WERI-Rb-1 (cell line): ENCODE measurements around the gene WWP2.

Source experiments
- DNase-seq: peaks from one replicate; pipeline ENCODE4 v3.0.0-alpha.2; 2020
- H3K27ac ChIP-seq: fragments of 250-450 bp; sonication (Bioruptor Pico); 2 replicates; pipeline ENCODE4 v1.5.1; 2020; ENCODE audit warnings: mild to moderate bottlenecking, moderate library complexity
- H3K27me3 ChIP-seq: fragments of 250-450 bp; sonication (Bioruptor Pico); 2 replicates; pipeline ENCODE4 v1.5.1; 2021; ENCODE audit warnings: mild to moderate bottlenecking, low read depth, moderate library complexity; ENCODE audit not compliant: insufficient read depth, severe bottlenecking
- H3K36me3 ChIP-seq: fragments of 250-450 bp; sonication (Bioruptor Pico); 2 replicates; pipeline ENCODE4 v1.5.1; 2020; ENCODE audit warnings: mild to moderate bottlenecking, moderate library complexity
- H3K4me3 ChIP-seq: 2 replicates; pipeline ENCODE4 v1.5.1; 2011; ENCODE audit warnings: low read depth, mild to moderate bottlenecking, control low read depth, low read length
- H3K9me3 ChIP-seq: fragments of 250-450 bp; sonication (Bioruptor Pico); 2 replicates; pipeline ENCODE4 v1.5.1; 2021; ENCODE audit warnings: mild to moderate bottlenecking, moderate library complexity; ENCODE audit not compliant: severe bottlenecking
- CTCF ChIP-seq: IDR thresholded peaks from 2 replicates; pipeline ENCODE4 v1.5.1; 2011; ENCODE audit warnings: low read depth, mild to moderate bottlenecking, control low read depth, inconsistent platforms, low read length

Gene WWP2

GRCh38 chr16:69885722-69886121, 123.6 kb downstream of the WWP2 start:
- Histone ChIP-seq H3K27me3 (no peaks in the 10 kb centered on the region), H3K36me3 (peaks cover 5% of the 10 kb centered on the region), H3K27ac (no peak overlapping the region), H3K9me3 (no peaks in the 10 kb centered on the region), H3K4me3 (no peak overlapping the region)
- TF ChIP-seq CTCF = no peak
- no peak for DNase-seq

GRCh38 chr16:69886726-69887125, 124.6 kb downstream of the WWP2 start:
- H3K27me3 ChIP-seq = no peaks in the 10 kb centered on the region
- no peak overlapping the region for H3K27ac ChIP-seq
- no peaks in the 10 kb centered on the region for H3K9me3 ChIP-seq
- H3K36me3 ChIP-seq = peaks cover 5% of the 10 kb centered on the region
- H3K4me3 ChIP-seq = no peak overlapping the region
- no peak for DNase-seq
- no peak for TF ChIP-seq CTCF

DNA sequence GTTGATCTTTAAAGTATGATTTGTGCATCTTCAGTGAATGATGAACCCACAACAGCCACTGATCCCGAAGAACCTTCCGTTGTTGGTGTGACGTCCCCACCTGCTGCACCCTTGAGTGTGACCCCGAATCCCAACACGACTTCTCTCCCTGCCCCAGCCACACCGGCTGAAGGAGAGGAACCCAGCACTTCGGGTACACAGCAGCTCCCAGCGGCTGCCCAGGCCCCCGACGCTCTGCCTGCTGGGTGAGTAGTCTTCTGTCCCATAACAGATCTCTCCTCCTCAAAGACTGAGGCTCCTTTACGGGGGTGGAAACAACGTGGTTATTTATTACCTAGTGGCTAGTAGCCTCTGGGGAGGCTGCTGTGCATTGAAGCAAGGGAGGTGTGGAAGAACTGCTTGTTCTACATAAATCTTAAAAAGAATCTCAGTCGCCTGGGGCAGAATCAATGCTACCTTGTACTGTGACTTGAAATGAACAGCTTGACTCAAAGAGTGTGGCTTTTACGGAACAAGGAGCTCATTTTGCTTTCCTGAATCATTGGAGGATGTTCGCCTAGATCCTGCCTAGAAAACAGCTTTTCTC, 126.0 kb downstream of the WWP2 start:
- no peak for TF ChIP-seq CTCF
- DNase-seq = no peak
- Histone ChIP-seq H3K36me3 (peaks cover 5% of the 10 kb centered on the region), H3K27ac (no peak overlapping the region), H3K4me3 (no peak overlapping the region), H3K9me3 (no peaks in the 10 kb centered on the region), H3K27me3 (no peaks in the 10 kb centered on the region)

DNA sequence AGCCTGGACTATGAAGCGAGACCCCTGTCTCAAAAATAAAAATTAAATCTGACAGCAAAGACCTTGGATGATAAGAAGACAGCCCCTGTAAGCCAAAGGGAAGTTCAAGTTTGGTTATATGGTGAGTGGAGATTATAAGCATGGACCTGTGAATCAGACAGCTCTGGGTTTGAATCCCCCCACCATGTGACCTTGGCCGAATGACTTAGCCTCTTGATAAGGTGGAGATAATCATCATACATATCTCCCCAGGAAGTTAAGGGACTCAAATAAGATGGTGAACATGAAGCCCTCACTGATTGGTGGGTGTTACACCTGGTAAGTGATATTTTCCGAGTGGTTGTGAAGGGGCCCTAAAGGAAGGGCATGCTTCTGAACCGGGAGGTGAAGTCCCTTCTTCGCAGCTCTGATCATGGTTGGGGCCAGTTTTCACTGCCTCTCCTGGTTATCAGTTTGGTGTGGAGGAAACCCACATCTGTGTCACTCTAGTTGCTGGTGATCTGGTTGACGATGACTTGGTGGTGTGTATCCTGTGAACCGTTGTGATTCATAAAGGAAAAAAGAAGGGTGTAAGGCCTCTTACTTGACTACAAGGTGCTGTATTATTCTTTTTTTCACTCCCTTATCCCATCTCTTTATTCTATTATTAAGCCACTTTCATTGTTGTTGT, 127.3 kb downstream of the WWP2 start:
- Histone ChIP-seq H3K27me3 (no peaks in the 10 kb centered on the region), H3K4me3 (no peak overlapping the region), H3K27ac (no peak overlapping the region), H3K36me3 (peaks cover 5% of the 10 kb centered on the region), H3K9me3 (no peaks in the 10 kb centered on the region)
- DNase-seq = no peak
- no peak for TF ChIP-seq CTCF

DNA sequence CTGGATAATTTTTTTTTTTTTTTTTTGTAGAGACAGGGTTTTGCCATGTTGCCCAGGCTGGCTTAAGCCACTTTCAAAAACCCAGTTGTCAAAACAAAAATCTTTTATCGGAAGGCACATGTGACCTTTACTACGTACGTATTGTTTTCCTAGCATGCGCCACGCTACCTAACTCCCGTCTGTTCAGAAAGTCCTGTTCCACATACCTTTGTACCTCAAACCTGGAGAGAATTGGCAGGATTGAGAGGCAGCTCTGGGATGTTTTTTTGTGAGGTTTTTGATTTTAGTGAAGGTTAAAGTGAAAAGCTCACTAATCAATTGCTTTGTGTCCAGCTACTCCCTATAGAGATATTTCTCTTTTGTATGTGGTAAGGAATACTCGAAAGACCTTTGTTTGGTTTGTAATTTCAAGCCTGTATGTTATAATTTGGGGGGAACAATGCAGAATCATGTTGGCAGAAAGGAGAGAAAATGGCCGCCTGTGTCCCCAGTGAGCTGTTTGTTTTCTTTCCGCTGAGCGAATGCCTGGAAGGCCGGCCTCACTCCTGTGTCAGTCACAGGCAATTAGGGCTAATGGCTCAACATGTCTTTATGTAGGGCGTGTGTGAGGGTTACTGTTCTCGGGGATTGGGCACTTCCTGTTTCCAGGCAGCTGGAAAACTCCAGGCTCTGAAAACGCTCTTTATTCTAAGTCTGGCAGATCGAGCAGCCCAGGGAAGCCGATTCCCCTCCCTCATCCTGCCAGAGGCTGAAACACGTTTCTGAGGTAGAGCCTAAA, 128.2 kb downstream of the WWP2 start:
- DNase-seq = no peak
- Histone ChIP-seq H3K27ac (no peak overlapping the region), H3K9me3 (no peaks in the 10 kb centered on the region), H3K27me3 (no peaks in the 10 kb centered on the region), H3K4me3 (no peak overlapping the region), H3K36me3 (peaks cover 5% of the 10 kb centered on the region)
- no peak for TF ChIP-seq CTCF
